Retina (tissue), 1 donor: ENCODE results near the gene CHRM3.
"Not testable (repeated sequence)": the region's sequence is repeated elsewhere in the genome, so short reads cannot be mapped to it uniquely, and the experiment has no call there.

Source experiments
- DNase-seq: peaks from one replicate; pipeline ENCODE4 v3.0.0-alpha.2; 2016

The CHRM3 gene

DNA sequence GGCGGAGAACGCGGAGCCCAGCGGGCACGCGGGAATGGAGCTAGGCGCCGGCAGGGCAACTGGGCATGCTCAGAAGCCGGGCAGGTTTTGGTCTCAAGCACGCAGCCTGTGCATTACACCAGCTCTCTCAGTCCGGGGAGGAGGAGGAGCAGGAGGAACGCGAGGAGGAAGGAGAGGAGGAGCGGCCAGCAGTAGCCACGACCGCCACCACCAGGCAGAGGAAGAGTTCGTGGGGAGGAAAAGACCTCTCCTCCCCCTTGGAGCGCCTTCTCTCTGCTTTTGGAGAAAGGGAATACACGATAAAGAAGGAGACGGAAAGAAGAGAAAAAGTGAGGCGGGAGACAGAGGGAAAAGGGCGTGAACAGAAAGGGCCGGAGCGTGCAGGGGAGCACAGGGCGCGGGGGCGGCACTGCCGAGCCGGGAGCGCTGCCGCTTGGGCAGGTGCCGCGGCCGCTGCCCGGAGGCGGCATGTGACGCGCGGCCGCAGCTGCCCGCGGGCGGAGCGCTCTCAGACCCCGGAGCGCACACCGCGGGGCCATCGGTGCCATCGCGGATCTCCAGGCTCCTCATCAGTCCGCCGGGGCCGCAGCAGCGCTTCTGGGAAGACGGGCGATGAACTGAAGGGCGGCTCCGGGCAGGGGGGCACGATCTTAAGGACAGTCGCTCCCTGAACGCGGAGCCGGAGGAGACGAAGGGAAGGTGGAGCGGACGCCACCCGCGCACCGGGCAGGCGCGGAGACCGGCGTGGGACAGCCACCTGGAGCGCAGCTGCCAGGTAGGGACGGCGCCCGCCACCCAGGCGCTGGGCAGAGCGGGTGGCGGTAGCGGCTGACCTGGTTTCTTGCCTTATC lies at the start of gene CHRM3:
CHRM3 (plus strand) TSS at position 116 of the 851 bp plus-strand sequence. CDS start 520,884 bp downstream, outside the sequence.
- peak; percentile 86 for DNase-seq

DNA sequence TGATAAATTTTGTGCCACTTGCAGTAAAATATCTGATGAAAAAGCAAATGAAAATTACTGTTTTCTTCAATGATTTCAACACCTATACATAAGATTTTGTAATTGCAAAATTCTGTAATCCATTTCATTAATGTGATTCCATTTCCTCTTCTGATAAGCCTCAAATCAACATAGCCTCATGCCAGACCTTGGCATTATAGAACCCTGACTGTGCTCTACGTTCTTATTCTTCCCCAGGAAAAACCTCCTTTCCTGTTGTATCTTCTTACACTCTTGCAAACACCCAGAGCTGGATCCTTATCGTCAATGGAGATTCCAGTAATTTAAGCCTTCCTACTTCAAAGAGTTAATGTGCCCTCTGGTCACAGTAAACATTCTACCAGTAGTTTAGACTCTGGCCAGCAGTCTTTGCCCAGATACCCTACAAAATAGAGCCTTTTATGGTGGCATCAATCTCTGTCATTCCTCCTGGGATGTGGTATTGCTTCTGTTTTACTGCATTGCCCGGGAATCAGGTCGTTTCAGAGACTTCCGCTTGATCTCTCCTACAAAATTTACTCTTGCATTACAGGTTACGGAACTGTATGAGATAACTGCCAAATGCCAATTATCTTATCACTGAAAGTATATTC lies 48.5 kb upstream of the CHRM3 start:
- DNase-seq: no peak

DNA sequence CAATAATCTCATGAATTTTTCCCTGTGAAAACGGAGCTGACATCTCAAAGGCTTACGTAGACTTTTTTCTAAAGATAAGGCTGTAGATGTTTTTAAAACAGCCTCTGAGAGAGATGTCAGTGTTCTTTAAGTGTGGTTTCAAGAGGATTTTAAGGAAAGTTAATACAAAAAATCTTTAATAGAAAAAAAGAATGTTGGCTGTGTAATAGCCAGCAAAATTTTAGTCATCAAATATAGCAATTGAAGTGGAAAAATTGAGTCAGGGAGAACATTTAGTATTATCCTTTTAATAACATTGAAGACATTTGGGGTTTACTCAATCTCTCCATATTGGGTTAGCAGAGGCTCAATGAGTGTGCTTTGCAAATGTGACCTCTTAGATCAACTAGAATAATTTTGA lies 38.6 kb upstream of the CHRM3 start:
- no peak for DNase-seq

DNA sequence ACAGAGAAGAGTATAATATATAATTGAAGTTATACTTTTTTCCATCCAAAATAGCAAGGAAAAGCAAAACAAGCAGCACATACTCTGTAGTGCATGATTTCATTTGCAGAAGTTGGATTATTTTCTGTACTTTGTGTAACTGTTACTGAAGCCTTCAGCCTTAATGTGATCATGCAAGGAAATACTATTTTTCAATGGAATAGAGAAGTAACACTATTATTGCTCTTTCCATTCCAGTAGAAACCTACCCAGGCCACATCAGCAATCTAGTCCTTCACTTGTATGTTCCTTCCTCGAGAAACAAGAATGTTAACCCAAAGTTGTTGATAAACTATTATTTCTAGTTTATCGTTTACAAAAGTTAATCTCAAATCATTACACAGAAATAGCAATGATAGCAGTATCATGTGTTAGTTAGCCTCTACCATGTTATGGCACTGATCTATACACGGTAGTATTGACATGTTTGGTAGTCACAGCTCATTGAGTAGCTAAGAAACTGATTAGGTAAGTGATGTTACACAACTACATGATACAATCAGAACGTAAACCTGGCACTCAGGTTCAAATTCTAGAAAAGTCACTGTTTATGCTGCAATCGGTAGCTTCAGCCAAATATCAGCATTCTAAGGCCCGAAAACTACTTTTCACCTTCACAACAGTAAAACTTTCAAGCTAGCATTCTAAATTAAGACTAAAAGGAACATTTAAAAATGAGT lies 37.6 kb upstream of the CHRM3 start:
- DNase-seq: no peak

DNA sequence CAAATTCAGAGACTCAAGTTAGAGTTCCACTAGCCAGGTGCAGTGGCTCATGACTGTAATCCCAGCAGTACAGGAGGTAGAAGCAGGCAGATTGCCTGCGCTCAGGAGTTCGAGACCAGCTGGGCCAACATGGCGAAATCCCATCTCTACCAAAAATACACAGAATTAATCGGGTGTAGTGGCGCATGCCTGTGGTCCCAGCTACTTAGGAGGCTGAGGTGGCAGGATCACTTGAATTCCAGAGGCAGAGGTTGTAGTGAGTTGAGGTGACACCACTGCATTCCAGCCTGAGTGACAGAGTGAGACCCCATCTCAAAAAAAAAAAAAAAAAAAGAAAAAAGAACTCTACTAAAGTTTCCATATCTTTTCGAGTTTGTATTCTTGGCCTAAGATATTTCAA lies 36.7 kb upstream of the CHRM3 start:
- DNase-seq: no peak

DNA sequence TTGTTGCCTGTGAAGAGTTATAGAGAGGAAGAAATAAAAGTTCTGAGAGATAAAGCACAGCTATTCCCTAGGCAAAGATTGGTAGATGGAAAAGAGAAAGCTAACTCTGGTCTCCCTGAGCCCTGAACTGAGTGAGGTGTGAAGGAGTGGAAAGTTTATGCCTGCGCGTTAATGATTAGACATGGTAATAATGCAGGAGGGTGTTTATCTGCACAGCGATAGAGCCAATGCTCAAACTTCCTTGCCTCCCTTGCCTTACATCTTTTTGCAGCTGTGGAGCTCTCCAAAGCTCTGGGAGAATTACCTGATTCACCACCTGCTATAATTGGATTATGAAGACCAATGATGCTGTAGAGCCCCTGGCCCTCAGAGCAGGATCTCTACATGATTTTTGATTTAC lies 32.8 kb upstream of the CHRM3 start:
- DNase-seq: no peak

DNA sequence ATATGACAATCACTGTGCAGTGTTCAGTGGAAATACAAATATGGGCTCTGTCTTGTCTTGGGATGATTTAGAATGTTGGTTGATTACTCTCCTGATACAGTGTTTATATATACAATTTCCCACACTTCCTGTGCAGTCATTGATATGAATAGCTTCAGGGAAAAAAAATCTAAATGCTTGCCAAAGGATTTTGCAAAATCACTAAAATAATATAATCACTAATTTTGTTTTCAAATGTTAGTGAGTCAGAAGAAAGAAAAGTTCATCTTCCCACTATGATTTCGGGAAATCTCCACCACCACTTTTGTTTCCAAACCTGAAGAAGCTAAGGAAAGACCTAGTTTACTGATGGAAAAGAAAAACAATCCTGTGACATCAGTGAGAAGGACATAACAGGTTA lies 32.1 kb upstream of the CHRM3 start:
- no peak for DNase-seq

DNA sequence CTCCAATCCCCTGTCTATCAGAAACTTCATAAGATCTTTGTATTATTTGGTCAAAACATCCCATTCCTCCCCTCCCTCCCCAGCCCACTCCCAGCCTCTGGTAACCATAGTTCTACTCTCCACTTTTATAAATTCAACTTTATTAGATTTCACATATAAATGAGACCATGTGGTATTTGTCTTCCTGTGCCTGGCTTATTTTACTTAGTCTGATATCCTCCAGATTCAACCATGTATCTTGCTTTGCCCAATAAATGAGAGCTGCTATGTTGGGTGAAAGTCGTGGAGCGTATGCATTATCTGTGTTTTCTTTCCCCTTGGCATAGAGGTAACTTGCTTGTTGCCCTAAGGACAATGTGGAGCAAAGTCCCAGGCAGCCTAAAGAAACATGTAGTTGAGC lies 28.5 kb upstream of the CHRM3 start:
- DNase-seq: no peak

DNA sequence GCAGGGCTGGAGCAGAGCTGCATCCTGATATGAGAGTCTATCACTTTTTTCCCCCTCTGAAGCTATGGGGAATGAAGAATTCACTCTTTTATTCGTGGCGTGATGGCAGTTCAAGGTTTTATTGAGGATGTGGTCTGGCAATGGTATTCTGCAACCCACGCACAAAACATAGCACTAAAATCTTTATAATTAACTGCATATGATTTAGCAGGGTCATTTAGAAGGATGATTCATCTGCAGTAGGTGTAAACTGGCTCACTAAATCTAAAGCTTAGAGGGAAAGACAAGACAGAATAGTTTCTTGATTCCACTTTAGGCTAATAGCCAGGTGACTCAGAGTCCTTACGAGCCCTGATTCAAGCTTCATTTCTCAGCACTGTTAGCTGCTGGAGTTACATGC lies 25.0 kb upstream of the CHRM3 start:
- DNase-seq: no peak

DNA sequence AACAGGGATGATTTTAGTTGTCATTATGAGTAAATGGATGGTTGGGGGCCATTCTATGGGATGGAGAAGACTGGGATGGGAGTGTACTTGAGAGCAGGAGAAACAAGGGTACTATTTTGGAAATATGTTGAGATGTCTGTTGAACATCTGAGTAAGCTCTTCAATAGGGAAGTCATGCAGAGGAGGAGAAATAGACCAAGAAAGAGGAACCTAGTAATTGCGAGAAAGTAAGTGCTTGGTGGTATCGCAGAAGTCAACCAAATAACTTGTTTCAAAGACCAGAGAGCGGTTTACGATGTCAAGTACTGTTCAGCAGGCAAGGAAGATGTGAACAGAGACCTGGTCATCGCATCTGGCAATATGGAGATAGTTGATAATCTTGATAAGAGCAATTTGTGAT lies 22.4 kb upstream of the CHRM3 start:
- DNase-seq: no peak

DNA sequence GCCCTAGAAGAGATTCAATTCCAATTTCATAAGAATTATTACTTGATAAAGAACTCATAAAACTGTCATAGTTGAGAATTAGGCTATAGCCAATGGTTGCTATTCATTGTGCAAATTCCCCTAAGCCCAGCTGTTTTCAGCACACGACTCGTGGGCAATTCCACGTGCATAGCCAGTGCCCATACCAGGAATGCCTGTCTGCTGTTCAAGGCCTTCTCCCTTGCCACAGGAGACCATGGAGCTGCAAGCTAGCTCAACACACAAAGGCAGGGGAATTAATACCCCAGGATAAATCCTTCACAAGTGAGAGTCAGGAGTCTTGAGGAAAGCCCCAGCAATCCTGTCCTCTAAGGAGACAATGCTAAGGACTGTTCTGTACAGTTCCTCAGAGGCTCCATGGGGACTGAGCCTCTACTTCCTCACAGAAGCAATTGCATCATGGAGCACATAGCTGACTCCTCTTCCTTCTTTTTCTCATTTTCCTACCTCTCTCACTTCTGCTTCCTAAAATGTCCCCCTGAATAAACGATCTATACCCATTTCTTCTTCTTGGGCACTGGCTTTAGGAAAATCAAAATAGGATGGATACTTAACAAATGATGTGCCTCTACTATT lies 19.1 kb upstream of the CHRM3 start:
- no peak for DNase-seq

DNA sequence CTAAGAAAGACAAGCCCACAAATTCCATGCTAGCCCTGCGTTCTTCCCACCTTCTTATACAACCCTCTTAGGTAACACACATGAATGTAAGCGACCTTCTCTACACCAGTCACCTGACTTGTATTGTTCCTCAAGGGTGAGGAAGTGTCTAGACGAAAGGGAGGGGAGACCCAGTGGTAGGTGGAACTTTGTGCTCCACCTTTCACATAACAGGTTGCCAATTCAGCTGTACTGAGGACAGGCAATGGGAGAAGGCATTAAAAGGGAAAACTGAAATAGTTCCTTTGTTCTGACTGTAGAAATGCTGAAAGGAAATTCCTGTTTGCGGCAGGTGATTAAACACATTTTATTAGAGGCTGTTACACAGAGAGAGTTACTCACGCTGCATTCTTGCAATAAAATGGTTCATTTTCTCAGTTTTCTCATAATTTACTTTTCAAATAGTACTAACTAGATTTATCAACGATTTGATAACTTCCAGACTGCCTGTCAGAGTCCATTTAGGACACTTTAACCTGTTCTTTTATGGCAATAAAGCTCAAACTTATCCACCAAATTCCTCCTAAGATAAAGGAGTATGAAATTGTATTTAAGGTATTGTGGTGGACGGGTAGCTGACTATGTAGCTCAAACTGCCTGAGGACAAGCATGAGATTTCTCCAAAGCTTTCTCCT lies 17.8 kb upstream of the CHRM3 start:
- DNase-seq: no peak

DNA sequence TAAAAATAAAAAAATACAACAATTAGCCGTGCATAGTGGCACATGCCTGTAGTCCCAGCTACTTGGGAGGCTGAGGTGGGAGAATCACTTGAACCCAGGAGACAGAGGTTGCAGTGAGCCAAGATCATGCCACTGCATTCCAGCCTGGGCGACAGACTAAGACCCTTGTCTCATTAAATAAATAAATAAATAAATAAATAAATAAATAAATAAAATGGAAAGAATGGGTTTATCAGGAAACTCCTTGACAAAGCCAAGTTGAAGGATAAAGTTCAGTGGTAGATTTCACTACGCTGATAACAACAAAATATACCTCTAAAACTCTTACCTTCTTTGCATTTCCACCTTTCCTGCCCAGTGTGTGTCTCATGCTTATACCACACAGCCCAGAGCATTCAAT lies 15.5 kb upstream of the CHRM3 start:
- not testable (repeated sequence) for DNase-seq

DNA sequence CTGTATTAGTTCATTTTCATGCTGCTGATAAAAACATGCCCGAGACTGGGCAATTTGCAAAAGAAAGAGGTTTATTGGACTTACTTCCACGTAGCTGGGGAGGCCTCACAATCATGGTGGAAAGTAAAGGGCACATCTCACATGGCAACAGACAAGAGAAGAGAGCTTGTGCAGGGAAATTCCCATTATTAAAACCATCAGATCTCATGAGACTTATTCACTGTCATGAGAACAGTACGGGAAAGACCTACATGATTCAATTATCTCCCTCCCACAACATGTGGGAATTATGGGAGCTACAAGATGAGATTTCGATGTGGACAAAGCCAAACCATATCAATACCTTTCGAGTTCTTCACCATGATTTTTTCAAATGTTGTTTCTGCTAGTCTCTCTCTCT lies 3.7 kb upstream of the CHRM3 start:
- no peak for DNase-seq

DNA sequence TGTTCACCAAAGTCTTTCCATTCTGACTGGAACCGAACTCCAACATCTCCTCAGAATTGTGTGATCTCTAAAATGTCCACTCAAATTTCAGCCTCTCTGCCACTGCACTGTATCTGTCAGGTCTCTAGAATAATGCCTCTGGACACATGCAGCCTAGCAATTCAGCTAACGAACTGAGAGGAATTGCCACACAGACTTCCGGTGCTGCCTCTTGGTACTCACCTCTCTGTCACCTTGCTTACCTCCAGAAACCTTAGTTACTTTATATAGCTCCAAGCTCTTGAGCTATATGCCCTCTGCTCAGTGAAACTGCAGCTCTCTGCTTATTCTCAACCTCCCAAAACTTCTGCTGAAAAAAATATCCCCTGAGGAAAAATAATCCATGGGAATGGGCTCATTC lies 2.7 kb upstream of the CHRM3 start:
- DNase-seq: no peak

DNA sequence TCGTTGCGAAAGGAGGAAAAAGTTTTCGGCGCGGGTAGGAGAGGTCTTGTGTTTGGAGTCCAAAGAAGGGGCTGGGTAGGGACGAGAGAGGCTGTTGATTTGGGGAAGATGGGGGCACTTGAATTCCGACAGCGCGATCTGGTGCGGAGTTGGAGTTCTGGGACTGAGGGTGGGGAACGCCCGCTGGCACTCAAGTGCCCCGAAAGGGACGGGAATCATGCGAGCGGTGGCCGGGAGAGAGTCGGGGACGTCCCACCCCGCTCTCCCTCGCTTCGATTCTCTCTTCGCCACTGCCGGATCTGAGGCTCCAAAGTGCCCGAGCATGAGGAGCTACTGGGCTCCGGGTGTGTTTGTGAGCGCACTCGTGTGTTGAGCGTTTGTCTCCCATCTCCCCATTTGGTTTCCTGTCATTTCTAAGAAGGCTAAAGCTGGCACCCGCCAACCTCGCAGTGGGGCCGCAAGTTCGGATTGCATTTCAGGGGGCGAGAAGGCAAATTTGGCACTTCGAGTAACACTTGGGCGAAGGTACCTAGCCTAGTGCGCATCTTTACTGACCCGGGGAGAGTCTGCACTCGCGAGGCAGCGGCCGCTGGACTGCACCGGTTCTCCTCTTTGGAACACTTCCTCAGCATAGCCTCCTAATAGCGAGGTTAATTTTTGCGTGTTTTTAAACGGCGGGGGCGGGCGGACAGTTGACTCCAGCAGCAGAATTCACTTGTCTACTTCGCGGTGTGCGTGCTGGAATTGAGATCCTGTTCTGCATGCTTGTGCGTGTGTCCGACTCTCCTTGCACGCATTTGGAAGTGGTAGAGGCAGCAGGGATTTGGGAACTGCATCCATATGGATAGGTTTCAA lies 1.2 kb downstream of the CHRM3 start:
- peak; percentile 75 for DNase-seq

DNA sequence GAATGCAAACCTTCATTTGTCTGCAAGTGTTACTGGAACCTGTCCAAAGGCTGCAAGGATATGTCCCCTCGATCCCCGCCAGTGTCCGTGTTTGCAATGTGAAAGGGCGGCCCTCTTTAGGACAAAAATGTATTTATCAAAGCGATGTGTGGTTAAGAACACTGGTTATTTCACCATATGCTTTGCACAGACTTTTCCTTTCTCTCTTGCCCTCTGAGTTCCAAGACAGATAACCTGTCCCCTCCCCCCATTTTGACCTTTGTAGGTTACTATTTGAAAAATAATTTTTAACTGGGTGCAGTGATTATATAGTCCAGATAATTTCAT lies 1.8 kb downstream of the CHRM3 start:
- DNase-seq: no peak

DNA sequence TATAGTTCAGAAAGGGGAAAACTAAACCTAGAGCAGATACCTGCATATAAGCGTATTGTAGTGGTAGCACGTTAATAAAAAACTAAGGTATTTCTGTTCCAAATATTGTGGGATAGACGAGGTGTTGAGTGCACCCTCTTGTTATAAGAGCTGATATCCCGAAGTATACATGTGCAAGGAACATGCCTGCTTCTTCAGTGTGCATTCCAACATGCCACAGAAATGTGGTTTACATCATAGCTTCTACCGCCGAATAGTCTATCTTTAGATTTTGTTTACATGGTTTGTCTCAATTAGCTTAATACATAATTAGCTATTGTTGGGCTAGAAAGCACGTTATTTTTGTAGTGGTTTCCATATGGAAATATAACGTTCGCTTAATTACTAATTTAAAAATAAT lies 2.2 kb downstream of the CHRM3 start:
- DNase-seq: no peak

DNA sequence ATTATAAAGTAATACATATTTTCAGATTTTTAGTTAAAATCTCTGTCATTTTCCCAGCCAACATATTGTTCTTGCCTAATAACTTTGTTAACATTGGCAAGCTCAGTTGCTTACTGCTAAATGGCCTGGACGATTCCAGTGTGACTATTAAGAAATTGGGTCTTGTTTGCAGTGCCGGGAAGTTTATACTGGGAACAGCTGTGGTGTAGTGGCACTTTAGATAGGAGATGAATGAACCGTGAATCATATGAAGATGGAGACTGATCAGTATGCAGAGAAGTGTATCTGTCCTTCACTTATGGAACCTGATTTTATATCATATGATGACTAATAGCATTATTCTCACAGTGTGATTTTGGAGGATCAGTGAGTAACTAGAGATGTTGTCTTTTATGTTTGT lies 3.3 kb downstream of the CHRM3 start:
- no peak for DNase-seq

DNA sequence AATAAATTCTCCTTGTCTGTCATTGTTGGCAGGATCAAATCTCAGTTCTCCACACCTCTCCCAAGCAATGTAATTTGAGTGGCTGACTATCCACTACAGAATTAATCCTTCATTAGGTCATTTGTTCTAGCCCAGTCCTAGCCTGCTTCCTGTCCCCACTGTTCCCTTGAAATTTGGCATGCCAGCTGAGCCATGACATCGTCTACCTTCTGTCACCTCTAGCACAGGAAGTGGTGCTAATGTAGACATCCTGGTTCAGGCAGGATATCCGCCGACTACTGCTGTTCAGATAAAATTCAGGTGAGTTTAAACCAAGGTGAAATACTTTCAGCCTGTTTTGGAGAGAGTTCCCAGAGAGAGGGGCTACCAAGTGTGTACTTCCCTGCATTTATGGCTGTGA lies 5.9 kb downstream of the CHRM3 start:
- DNase-seq: no peak

DNA sequence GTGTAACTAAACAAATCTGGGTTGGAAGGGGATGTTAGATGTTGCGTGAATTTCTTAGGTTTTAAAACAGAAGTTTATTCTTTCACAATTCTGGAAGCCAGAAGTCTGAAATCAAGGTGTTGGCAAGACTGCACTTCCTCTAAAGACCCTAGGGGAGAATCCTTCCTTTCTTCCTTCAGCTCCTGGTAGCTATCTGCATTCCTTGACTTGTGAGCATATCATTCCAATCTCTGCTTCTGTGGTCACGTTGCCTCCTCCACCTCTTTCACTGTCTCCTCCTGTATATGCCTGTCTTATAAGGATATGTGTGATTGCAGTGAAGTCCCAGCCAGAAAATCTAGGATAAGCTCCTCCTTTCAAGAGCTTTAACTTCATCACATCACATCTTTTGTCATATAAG lies 7.7 kb downstream of the CHRM3 start:
- no peak for DNase-seq

DNA sequence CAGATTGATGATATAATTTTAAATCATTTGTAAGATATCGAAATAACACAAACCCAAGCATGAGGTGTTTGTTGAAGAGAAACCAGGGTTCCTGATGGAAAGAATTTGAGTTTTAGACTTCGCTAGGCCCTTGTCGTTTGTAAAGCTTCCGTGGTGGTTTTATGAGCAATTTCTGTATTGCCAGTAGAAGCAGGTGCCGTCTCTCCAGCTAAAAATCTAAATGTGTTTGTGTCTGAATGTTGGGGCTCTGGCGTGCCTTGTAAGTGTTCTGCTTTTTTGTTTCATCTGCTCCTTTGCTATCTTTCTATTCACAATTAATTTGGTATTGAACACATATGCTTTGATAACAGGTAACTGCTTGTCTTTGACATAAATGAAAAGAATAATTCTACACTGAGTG lies 27.5 kb downstream of the CHRM3 start:
- DNase-seq: no peak
